ENCODE results near the gene PERCC1.

The PERCC1 gene

GRCh38 chr16:1430759-1431496 lies at the start of gene PERCC1:
Gene PERCC1 (plus strand): TSS chr16:1431078. CDS start chr16:1432594, 1,516 bp downstream.
- no peak for DNase-seq (ENCODE audit: low read depth in 2 of 2)

- DNase-seq (ENCODE audit: low read depth in 2 of 2) = no peak
These were observed 49.1 kb upstream of the PERCC1 start for GRCh38 chr16:1381612-1382406.

- DNase-seq (ENCODE audit: low read depth in 2 of 2) = no peak
These were observed 47.3 kb upstream of the PERCC1 start for GRCh38 chr16:1383556-1383955.

GRCh38 chr16:1385232-1385631 lies 45.6 kb upstream of the PERCC1 start:
- DNase-seq (ENCODE audit: low read depth in 2 of 2) = no peak

GRCh38 chr16:1387331-1387730 lies 43.5 kb upstream of the PERCC1 start:
- DNase-seq (ENCODE audit: low read depth in 2 of 2) = no peak

GRCh38 chr16:1389762-1390161 lies 41.1 kb upstream of the PERCC1 start:
- no peak for DNase-seq (ENCODE audit: low read depth in 2 of 2)

- DNase-seq (ENCODE audit: low read depth in 2 of 2) = no peak
These were observed 40.6 kb upstream of the PERCC1 start for GRCh38 chr16:1390239-1390779.

GRCh38 chr16:1392826-1393225 lies 38.1 kb upstream of the PERCC1 start:
- DNase-seq (ENCODE audit: low read depth in 2 of 2) = no peak

GRCh38 chr16:1393613-1394176 lies 37.2 kb upstream of the PERCC1 start:
- DNase-seq (ENCODE audit: low read depth in 2 of 2) = no peak

- no peak for DNase-seq (ENCODE audit: low read depth in 2 of 2)
These were observed 36.4 kb upstream of the PERCC1 start for GRCh38 chr16:1394367-1394951.

GRCh38 chr16:1395444-1396031 lies 35.3 kb upstream of the PERCC1 start:
- no peak for DNase-seq (ENCODE audit: low read depth in 2 of 2)

- no peak for DNase-seq (ENCODE audit: low read depth in 2 of 2)
These were observed 33.1 kb upstream of the PERCC1 start for GRCh38 chr16:1397779-1398178.

- no peak for DNase-seq (ENCODE audit: low read depth in 2 of 2)
These were observed 32.5 kb upstream of the PERCC1 start for GRCh38 chr16:1398351-1398750.

GRCh38 chr16:1398826-1399581 lies 31.9 kb upstream of the PERCC1 start:
- DNase-seq (ENCODE audit: low read depth in 2 of 2) = no peak

GRCh38 chr16:1401061-1401757 lies 29.7 kb upstream of the PERCC1 start:
- DNase-seq (ENCODE audit: low read depth in 2 of 2) = no peak

GRCh38 chr16:1401758-1402154 lies 29.1 kb upstream of the PERCC1 start:
- no peak for DNase-seq (ENCODE audit: low read depth in 2 of 2)

- no peak for DNase-seq (ENCODE audit: low read depth in 2 of 2)
These were observed 27.8 kb upstream of the PERCC1 start for GRCh38 chr16:1403036-1403435.

- DNase-seq (ENCODE audit: low read depth in 2 of 2) = no peak
These were observed 27.1 kb upstream of the PERCC1 start for GRCh38 chr16:1403733-1404132.

GRCh38 chr16:1407753-1408152 lies 23.1 kb upstream of the PERCC1 start:
- DNase-seq (ENCODE audit: low read depth in 2 of 2) = no peak

- peak; percentile 93 to 94 for DNase-seq (ENCODE audit: low read depth in 2 of 2)
These were observed 22.6 kb upstream of the PERCC1 start for GRCh38 chr16:1408171-1408837.

Data from stimulated activated CD8-positive, alpha-beta memory T cell treated with anti-CD3 and anti-CD28 coated beads, Interleukin-7, amount 100 ng/mL, for 4 hours (primary cell).